Hepatocyte (in vitro differentiated cells): ENCODE results near the gene EYS. TPM values are rescaled to one million over a fixed set of nuclear protein-coding genes. Genes with fewer than 3 reads are reported as not detected.

ENCODE experiments used
- DNase-seq: peaks from one replicate; pipeline ENCODE4 v3.0.0-alpha.2; 2016; ENCODE audit warnings: low spot score
- H2AFZ ChIP-seq: fragments of 200-600 bp; sonication (generic); 2 replicates; pipeline ENCODE4 v1.6.0; 2016; ENCODE audit warnings: antibody characterized with exemption, mild to moderate bottlenecking
- H3K27ac ChIP-seq: fragments of 200-600 bp; sonication (generic); 2 replicates; pipeline ENCODE4 v1.5.1; 2016; ENCODE audit warnings: mild to moderate bottlenecking
- H3K27me3 ChIP-seq: fragments of 200-600 bp; sonication (generic); 2 replicates; pipeline ENCODE4 v1.6.1; 2016
- H3K36me3 ChIP-seq: fragments of 200-600 bp; sonication (generic); replicated peaks from 2 replicates; pipeline ENCODE4 v1.5.1; 2016; ENCODE audit warnings: low read depth; ENCODE audit not compliant: insufficient read depth
- H3K4me1 ChIP-seq: fragments of 200-600 bp; sonication (generic); 2 replicates; pipeline ENCODE4 v1.5.1; 2016; ENCODE audit warnings: mild to moderate bottlenecking, moderate library complexity; ENCODE audit not compliant: insufficient read depth
- H3K4me2 ChIP-seq: fragments of 200-600 bp; sonication (generic); 2 replicates; pipeline ENCODE4 v1.6.0; 2016
- H3K4me3 ChIP-seq: fragments of 200-600 bp; sonication (generic); 2 replicates; pipeline ENCODE4 v1.5.1; 2016; ENCODE audit warnings: mild to moderate bottlenecking
- H3K79me2 ChIP-seq: fragments of 200-600 bp; sonication (generic); 2 replicates; pipeline ENCODE4 v1.6.0; 2017; ENCODE audit warnings: mild to moderate bottlenecking
- H3K9me2 ChIP-seq: fragments of 200-600 bp; sonication (generic); replicated peaks from 2 replicates; pipeline ENCODE4 v1.6.0; 2017; ENCODE audit warnings: mild to moderate bottlenecking; ENCODE audit not compliant: insufficient read depth
- H3K9me3 ChIP-seq: fragments of 200-600 bp; sonication (generic); 2 replicates; pipeline ENCODE4 v1.5.1; 2016; ENCODE audit warnings: low read depth, mild to moderate bottlenecking
- H4K20me1 ChIP-seq: fragments of 200-600 bp; sonication (generic); 2 replicates; pipeline ENCODE4 v1.6.0; 2016; ENCODE audit warnings: mild to moderate bottlenecking; ENCODE audit not compliant: insufficient read depth, poor library complexity, severe bottlenecking
- EZH2 ChIP-seq: fragments of 200-600 bp; sonication (generic); IDR thresholded peaks from 2 replicates; pipeline ENCODE4 v1.6.1; 2016; ENCODE audit warnings: antibody characterized with exemption, mild to moderate bottlenecking, borderline replicate concordance
- EZH2phosphoT487 ChIP-seq: fragments of 200-600 bp; sonication (generic); IDR thresholded peaks from one replicate; pipeline ENCODE4 v1.6.1; 2018; ENCODE audit warnings: antibody characterized with exemption, mild to moderate bottlenecking, low read depth, moderate library complexity; ENCODE audit not compliant: unreplicated experiment, severe bottlenecking
- WGBS: methylation state at CpG from one replicate; pipeline ENCODE4 v1.1.6; 2016; ENCODE audit warnings: low lambda C conversion rate; ENCODE audit errors: missing lambda C conversion rate; 5-methylcytosine and 5-hydroxymethylcytosine counted together
- polyA plus RNA-seq: library from polyadenylated mRNA; unstranded; fragments of >200 nt; fragmentation: Nextera tagmentation; extraction: Ambion mirVana; gene quantifications from 2 replicates; pipeline ENCODE4 v1.2.1, GENCODE V29; 2016
- total RNA-seq: library from RNA; depleted of rRNA; stranded (reverse); fragments of >200 nt; gene quantifications from 2 replicates; pipeline ENCODE4 v1.2.3, GENCODE V29; 2014
- TF ChIP-seq, protein P1 (sequence below): fragments of 200-600 bp; sonication (generic); IDR thresholded peaks from 2 replicates; pipeline ENCODE4 v1.5.1; 2016; ENCODE audit warnings: antibody characterized with exemption, mild to moderate bottlenecking; ENCODE audit not compliant: poor library complexity

Gene EYS
- total and polyA plus RNA-seq, 2 experiments from 2014 or later: 0.57 to 0.68 TPM

DNA sequence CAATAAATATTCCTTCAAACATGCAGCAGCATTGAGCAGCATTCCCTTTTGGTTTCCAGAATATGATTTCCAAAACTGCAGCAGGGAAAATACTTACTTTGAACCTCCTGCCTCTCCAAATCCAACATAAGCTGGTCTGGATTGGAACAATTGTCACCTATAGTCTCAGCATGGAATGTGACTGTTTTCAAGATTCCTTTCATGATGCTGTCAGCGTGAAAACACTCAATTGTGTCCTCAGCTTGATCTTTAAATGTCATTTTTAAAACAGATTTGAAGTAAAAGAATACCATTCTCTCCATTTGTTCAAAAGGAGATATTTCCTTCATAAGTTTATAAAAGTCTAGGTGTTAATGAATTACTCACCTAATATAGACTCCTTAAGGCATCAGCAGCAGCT, 993.9 kb downstream of the EYS start:
- Histone ChIP-seq H3K36me3 (no peaks in the 10 kb centered on the region), H3K9me2 (no peaks in the 10 kb centered on the region), H3K27ac (no peak overlapping the region), H4K20me1 (no peaks in the 10 kb centered on the region), H3K4me3 (no peak overlapping the region), H3K4me1 (no peaks in the 10 kb centered on the region), H3K27me3 (no peaks in the 10 kb centered on the region), H2AFZ (no peak overlapping the region), H3K79me2 (no peaks in the 10 kb centered on the region), H3K9me3 (no peaks in the 10 kb centered on the region), H3K4me2 (no peak overlapping the region)
- TF ChIP-seq, protein P1, sequence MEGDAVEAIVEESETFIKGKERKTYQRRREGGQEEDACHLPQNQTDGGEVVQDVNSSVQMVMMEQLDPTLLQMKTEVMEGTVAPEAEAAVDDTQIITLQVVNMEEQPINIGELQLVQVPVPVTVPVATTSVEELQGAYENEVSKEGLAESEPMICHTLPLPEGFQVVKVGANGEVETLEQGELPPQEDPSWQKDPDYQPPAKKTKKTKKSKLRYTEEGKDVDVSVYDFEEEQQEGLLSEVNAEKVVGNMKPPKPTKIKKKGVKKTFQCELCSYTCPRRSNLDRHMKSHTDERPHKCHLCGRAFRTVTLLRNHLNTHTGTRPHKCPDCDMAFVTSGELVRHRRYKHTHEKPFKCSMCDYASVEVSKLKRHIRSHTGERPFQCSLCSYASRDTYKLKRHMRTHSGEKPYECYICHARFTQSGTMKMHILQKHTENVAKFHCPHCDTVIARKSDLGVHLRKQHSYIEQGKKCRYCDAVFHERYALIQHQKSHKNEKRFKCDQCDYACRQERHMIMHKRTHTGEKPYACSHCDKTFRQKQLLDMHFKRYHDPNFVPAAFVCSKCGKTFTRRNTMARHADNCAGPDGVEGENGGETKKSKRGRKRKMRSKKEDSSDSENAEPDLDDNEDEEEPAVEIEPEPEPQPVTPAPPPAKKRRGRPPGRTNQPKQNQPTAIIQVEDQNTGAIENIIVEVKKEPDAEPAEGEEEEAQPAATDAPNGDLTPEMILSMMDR: no peak
- TF ChIP-seq EZH2 (no peak), EZH2phosphoT487 (no peak)
- DNase-seq: no peak
- WGBS: 77% methylated on average over 1 of the region's 1 CpG

DNA sequence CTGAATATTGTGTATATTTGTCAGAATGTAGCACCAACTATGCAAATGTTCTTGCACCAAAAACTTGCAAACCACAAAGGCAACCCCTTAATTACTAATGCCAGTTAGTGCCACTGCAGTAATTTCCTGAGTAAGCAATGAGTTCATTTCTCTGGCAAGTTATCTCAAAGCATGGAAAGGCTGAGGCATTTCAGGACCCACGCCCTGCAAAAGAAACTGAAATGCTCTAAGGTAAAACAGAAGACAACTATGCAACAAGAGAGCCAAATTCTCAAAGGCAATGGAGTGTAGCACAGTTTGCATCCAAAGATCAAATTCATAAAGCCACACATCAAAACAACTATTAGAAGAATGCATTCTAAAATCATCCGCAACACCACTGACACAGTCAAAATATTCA, 994.4 kb downstream of the EYS start:
- Histone ChIP-seq H3K4me1 (no peaks in the 10 kb centered on the region), H3K9me2 (no peaks in the 10 kb centered on the region), H3K27ac (no peak overlapping the region), H3K36me3 (no peaks in the 10 kb centered on the region), H3K4me3 (no peak overlapping the region), H3K9me3 (no peaks in the 10 kb centered on the region), H3K79me2 (no peaks in the 10 kb centered on the region), H3K27me3 (no peaks in the 10 kb centered on the region), H3K4me2 (no peak overlapping the region), H4K20me1 (no peaks in the 10 kb centered on the region), H2AFZ (peak overlapping the region; percentile 15)
- whole genome bisulfite sequencing: 48% methylated on average over 2 of the region's 2 CpGs
- DNase-seq: no peak
- no peak for TF ChIP-seq EZH2phosphoT487
- TF ChIP-seq, protein P1: no peak
- TF ChIP-seq EZH2: no peak

DNA sequence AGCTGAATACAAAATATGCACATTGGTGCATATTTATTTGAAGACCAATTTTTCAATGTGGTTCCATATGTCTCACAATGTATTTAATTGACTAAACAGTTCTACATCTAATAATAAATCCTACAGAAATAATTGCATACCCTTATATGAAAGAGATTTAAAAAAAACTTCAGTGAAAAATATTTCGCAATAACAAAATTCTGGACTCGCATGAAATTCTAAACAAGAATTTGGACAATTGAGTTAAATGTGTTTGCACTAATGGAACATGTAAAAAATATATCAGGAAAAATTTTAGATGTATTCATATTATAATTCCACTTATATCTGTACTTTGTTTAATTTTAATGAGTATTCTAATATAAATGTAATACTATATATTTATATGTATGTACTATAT, 1003.1 kb downstream of the EYS start:
- Histone ChIP-seq H3K27ac (no peak overlapping the region), H3K9me3 (no peaks in the 10 kb centered on the region), H3K4me1 (no peaks in the 10 kb centered on the region), H3K79me2 (no peaks in the 10 kb centered on the region), H3K9me2 (no peaks in the 10 kb centered on the region), H3K4me3 (no peak overlapping the region), H4K20me1 (no peaks in the 10 kb centered on the region), H3K36me3 (no peaks in the 10 kb centered on the region), H2AFZ (no peak overlapping the region), H3K4me2 (no peak overlapping the region), H3K27me3 (no peaks in the 10 kb centered on the region)
- WGBS: 48% methylated on average over 2 of the region's 2 CpGs
- no peak for DNase-seq
- TF ChIP-seq, protein P1: no peak
- TF ChIP-seq EZH2 (no peak), EZH2phosphoT487 (no peak)

DNA sequence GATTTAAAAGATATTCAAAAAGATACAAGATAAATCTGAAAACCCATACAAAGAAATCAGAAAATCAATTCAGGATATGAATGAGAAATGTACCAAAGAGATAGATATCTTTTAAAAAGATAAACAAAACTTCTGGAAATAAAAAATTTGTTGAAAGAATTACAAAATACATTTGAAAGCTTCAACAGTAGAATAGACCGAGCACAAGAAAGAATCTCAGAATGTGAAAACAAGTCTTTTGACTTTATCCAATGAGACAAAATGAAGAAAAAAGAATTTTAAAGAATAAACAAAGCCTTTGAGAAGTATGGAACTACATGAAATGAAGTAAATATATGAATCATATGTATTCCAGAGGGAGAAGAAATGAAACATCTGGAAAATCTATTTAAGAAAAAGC, 1011.0 kb downstream of the EYS start:
- WGBS: 94% methylated on average over 1 of the region's 1 CpG
- H3K9me2 ChIP-seq: no peaks in the 10 kb centered on the region
- TF ChIP-seq EZH2phosphoT487: no peak
- no peak for TF ChIP-seq EZH2
- TF ChIP-seq, protein P1: no peak

More for the DNA sequence above, 1011.0 kb downstream of the EYS start:
- Histone ChIP-seq H3K27me3 (no peaks in the 10 kb centered on the region), H3K4me1 (no peaks in the 10 kb centered on the region), H3K79me2 (no peaks in the 10 kb centered on the region), H3K27ac (no peak overlapping the region), H2AFZ (no peak overlapping the region), H3K36me3 (no peaks in the 10 kb centered on the region), H3K9me3 (peaks cover 4% of the 10 kb centered on the region), H3K4me3 (no peak overlapping the region), H4K20me1 (no peaks in the 10 kb centered on the region), H3K4me2 (no peak overlapping the region)
- DNase-seq: no peak
